NCI-H1048 (cell line): ENCODE measurements around the gene AMOTL2.

Experiments used
- DNase-seq: peaks from one replicate; lab custom pipeline; 2025; lab: John Stamatoyannopoulos, UW

AMOTL2 gene

GRCh38 chr3:134374105-134374790, at the start of gene AMOTL2:
TSS of gene AMOTL2 (minus strand) at chr3:134374447. CDS start at chr3:134371433, 3,014 bp downstream.
- DNase-seq: peak; percentile 75

DNA sequence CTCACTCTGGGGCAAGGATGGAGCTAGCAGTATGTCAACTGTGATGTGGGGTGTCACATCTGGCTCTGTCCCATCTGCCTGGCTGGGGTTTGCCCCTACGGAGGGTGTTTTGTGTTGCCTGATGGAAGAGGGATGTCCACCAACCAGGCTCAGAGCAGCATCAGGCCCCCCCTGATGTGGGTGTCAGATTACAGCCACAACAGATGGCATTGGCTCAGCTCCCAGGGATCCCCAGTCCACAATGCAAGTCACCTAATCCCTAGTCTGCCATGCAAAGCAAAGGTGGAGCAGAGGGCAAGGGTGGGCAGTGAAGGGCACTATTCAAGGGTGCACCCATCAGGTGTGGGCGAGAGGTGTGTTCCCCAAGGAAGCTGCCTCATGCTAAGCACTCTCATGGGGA, 48.9 kb upstream of the AMOTL2 start:
- no peak for DNase-seq

GRCh38 chr3:134419960-134420321, 45.7 kb upstream of the AMOTL2 start:
- DNase-seq: no peak

- DNase-seq: no peak
These were observed 45.1 kb upstream of the AMOTL2 start for GRCh38 chr3:134419214-134419959.

- DNase-seq: no peak
These were observed 34.8 kb upstream of the AMOTL2 start for GRCh38 chr3:134409041-134409440.

DNA sequence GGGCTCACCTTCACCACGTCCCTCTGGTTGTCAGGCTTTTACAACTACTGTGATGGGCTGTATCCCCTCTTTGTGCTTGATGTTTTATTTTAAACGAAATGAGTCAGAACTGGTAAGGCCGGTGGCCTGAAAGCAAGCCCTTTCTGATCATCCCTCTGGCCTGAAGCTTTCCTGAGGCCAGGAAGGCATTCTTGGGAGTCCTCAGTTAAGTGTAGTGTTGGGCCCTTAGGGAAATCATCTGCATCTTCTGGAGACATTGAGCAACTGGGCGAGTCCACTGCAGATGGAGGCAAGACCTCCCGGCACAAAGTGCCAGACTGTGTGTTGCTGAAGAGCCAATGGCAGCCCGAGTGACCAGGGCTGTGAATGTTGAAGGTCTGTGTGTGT, 33.0 kb upstream of the AMOTL2 start:
- DNase-seq: no peak

DNA sequence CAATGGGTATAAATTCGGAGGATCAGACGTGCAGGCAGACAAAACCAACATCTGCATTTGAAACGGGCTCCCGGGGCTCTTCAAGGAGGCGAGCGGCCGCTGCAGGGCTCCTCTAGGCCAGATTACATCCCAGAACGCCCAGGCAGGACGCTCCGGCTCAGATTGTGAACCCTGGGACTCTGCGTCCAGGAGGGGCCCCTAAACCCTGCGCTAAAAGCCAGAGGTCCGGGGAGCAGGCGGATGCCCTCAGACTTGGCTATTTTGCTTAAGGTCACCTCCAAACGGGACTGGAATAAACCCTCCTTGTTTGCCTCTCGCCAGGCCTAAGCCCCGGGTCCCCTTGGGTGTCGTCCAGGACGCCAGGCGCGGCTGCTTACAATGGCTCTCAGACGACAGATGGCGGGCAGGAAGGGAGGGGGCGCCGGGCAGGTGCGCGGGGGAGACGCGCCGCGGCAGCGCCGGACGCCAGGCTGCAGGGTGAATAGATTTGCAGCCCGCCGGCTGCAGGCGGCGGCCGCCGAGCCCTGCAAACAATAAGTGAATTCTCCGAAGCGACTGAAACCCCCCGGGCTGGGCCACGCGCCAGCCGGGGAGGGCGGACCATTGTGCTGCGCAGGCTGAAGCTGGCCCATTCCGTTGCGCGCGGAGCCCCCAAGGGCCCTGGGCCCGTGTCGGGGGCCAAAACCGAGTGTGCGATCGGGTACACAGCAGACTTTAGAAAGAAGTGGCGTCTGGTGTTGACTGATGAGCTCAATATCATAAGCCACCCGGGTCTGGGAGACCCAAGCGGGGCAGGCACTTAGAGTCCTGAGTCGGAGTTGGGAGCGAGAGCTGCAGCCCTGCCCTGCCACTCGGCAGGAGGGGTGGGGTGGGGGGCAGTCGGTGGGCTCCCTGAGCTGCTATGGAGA, 32.3 kb upstream of the AMOTL2 start:
- DNase-seq: no peak

DNA sequence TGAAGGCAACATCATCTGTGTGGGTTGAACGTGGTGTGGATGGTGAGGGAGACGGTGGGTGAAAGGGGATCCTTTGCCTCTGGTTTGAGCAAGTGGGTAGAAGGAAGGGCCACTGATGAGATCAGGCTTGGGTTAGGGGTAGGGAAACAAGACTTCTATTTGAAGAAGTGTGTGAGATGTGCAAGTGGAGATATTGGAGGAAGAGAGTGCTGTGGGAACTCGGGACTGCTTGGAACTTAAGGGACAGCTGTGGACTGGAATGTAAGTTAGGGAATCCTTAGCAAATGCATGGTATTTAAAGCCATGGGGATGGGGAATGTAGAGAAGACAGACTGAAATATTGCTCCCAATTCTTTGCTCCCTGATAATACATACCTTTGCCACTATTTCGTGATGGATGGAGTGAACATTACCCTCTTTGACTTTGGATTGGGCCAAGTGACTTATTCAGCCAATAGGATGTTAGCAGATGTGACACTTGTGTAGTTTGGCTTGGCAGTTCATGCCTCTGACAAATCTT, 30.2 kb upstream of the AMOTL2 start:
- DNase-seq: no peak

- no peak for DNase-seq
These were observed 23.5 kb upstream of the AMOTL2 start for GRCh38 chr3:134397755-134398154.

DNA sequence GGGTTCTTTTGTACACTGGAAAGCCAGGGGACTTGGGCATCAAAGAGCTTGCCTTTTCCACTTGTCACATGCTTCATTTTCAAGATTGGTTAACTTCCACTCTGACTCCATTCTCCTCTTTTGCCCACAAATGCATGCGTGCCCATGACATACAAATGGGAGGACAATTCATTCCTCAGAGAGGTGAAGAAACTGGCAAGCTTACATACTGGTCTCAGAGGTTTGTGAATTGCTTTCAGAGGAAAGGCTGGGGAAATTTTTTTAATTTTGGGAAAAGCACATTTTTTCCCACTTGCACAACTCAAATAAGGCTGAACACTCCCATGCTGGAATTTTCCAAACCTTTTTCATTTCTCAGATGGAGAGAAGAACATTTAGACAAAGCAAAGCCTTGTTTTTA, 20.9 kb upstream of the AMOTL2 start:
- DNase-seq: no peak

DNA sequence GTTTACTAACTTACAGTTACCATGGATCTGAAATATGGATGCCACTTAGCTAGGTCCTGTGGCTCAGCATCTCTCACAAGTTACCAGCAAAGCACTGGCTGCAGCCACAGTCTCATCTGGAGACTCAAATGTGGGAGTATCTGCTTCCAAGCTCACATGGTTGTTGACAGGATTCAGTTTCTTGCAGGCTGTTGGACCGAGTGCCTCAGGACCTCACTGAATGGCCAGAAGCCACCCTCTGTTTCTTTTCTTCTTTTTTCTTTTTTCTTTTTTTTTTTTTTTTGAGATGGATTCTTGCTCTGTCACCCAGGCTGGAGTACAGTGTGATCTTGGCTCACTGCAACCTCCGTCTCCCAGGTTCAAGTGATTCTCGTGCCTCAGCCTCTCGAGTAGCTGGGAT, 20.1 kb upstream of the AMOTL2 start:
- no peak for DNase-seq

DNA sequence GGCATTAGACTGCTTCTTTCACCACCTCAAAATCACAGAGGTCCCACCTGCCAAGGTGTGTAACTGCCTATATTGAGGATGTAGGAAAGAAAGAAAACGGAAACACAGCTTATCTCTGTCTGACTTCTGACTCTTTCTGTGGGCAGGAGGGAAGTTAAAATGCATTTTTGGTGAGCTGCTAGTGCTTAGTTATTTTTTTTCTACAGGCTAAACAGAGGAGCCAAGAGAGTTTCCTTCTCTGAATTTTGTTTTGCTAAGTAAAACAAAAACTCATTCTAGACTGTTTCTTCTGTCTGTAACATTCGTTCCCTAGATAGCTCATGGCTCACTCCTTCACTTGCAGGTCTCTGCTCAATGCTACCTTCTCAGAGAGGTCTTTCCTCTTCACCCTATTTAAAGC, 18.8 kb upstream of the AMOTL2 start:
- DNase-seq: no peak

GRCh38 chr3:134392336-134392983, 18.2 kb upstream of the AMOTL2 start:
- DNase-seq: no peak

- DNase-seq: no peak
These were observed 15.6 kb upstream of the AMOTL2 start for GRCh38 chr3:134389865-134390264.

- DNase-seq: no peak
These were observed 14.7 kb upstream of the AMOTL2 start for GRCh38 chr3:134388788-134389485.

GRCh38 chr3:134388292-134388691, 14.0 kb upstream of the AMOTL2 start:
- no peak for DNase-seq

DNA sequence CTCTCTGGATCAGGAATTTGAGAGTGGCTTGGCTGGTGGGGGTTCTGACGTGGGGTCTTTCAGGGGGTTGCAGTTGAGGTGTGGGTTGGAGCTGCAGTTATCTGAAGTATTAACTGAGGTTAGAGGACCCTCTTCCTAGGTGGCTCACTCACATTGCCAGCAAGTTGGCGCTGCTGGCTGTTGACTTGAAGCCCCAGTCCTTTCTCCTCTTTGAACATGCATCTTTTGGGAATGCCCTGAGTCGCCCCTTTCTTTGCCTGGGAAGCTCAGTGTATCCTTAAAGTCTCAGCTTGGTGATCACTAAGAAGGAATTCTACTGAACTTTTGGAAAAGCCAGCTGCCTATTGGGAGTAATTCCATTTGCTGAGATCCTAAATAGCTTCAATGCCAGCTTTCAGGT, 13.0 kb upstream of the AMOTL2 start:
- no peak for DNase-seq

- no peak for DNase-seq
These were observed 10.7 kb upstream of the AMOTL2 start for GRCh38 chr3:134384963-134385362.

DNA sequence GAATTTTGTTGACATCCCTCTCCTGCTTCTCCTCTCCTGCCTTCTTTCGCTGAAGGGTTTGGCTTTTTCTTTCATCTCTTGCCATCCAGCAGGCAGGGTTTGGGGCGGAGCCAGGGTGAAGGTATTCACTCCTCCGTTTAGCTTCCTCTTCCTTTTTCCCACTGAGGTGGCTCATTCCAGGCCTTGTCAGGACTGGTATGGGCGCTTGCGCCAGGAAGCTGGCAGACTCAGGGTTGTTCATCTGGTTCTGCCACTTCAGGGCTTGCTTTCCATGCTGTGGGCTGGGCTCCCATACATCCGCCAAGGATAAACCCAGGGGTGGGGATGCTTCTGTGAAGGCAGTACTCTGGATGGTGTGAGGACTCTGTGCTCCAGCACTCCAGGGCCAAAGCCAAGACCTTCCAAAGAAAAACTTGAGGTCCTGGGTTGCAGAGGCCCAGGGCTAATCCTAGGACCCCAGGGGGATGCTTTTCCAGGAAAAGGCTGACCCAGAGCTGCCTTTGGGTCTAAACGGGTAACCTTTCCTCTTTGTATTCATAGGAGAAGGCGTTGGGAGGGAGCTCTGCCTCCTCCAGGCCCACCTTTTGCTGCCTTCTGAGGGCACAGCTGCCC, 7.7 kb upstream of the AMOTL2 start:
- DNase-seq: peak; percentile 57

GRCh38 chr3:134381076-134381475, 6.8 kb upstream of the AMOTL2 start:
- DNase-seq: no peak

GRCh38 chr3:134380249-134380648, 6.0 kb upstream of the AMOTL2 start:
- DNase-seq: no peak
